ENCODE measurements around the gene ZNF385C.

Gene ZNF385C

GRCh38 chr17:42107597-42108576, 9.6 kb upstream of the ZNF385C start:
- DNase-seq (ENCODE audit: low read depth) = no peak

- DNase-seq (ENCODE audit: low read depth) = no peak
Observed at GRCh38 chr17:42107124-42107523, 8.9 kb upstream of the ZNF385C start.

- no peak for DNase-seq (ENCODE audit: low read depth)
Observed at GRCh38 chr17:42106009-42106408, 7.7 kb upstream of the ZNF385C start.

- DNase-seq (ENCODE audit: low read depth) = no peak
Observed at GRCh38 chr17:42104264-42104663, 6.0 kb upstream of the ZNF385C start.

GRCh38 chr17:42103221-42103954, 5.1 kb upstream of the ZNF385C start:
- no peak for DNase-seq (ENCODE audit: low read depth)

- DNase-seq (ENCODE audit: low read depth) = peak; percentile 47
Observed at GRCh38 chr17:42101513-42102292, 3.4 kb upstream of the ZNF385C start.

- DNase-seq (ENCODE audit: low read depth) = no peak
Observed at GRCh38 chr17:42098730-42099399, 592 bp upstream of the ZNF385C start.

- no peak for DNase-seq (ENCODE audit: low read depth)
Observed at GRCh38 chr17:42096360-42097111, 1.7 kb downstream of the ZNF385C start.

GRCh38 chr17:42094375-42095069, 3.8 kb downstream of the ZNF385C start:
- no peak for DNase-seq (ENCODE audit: low read depth)

- no peak for DNase-seq (ENCODE audit: low read depth)
Observed at GRCh38 chr17:42092939-42093338, 5.3 kb downstream of the ZNF385C start.

- DNase-seq (ENCODE audit: low read depth) = no peak
Observed at GRCh38 chr17:42090964-42091790, 7.1 kb downstream of the ZNF385C start.

GRCh38 chr17:42088736-42089135, 9.5 kb downstream of the ZNF385C start:
- DNase-seq (ENCODE audit: low read depth) = no peak

GRCh38 chr17:42087736-42088705, 10.3 kb downstream of the ZNF385C start:
- no peak for DNase-seq (ENCODE audit: low read depth)

- no peak for DNase-seq (ENCODE audit: low read depth)
Observed at GRCh38 chr17:42087042-42087701, 11.1 kb downstream of the ZNF385C start.

GRCh38 chr17:42081516-42082129, 16.6 kb downstream of the ZNF385C start:
- no peak for DNase-seq (ENCODE audit: low read depth)

GRCh38 chr17:42079541-42079940, 18.7 kb downstream of the ZNF385C start:
- no peak for DNase-seq (ENCODE audit: low read depth)

GRCh38 chr17:42078396-42079043, 19.8 kb downstream of the ZNF385C start:
- no peak for DNase-seq (ENCODE audit: low read depth)
